ENCODE results near the gene ENTPD8.
"Not testable (repeated sequence)": the region's sequence is repeated elsewhere in the genome, so short reads cannot be mapped to it uniquely, and the experiment has no call there.

ENTPD8 gene

GRCh38 chr9:137458194-137459151, 17.3 kb upstream of the ENTPD8 start:
- DNase-seq (ENCODE audit: low spot score), result peak; percentile 42

- no peak for DNase-seq (ENCODE audit: low spot score)
Observed at GRCh38 chr9:137457406-137458193, 16.4 kb upstream of the ENTPD8 start.

- no peak for DNase-seq (ENCODE audit: low spot score)
Observed at GRCh38 chr9:137456864-137457405, 15.8 kb upstream of the ENTPD8 start.

GRCh38 chr9:137456061-137456863, 15.1 kb upstream of the ENTPD8 start:
- peak; percentile 38 for DNase-seq (ENCODE audit: low spot score)

- DNase-seq (ENCODE audit: low spot score), result no peak
Observed at GRCh38 chr9:137455359-137455991, 14.3 kb upstream of the ENTPD8 start.

- DNase-seq (ENCODE audit: low spot score), result no peak
Observed at GRCh38 chr9:137454597-137455358, 13.6 kb upstream of the ENTPD8 start.

- DNase-seq (ENCODE audit: low spot score), result no peak
Observed at GRCh38 chr9:137454145-137454596, 13.0 kb upstream of the ENTPD8 start.

- peak; percentile 50 for DNase-seq (ENCODE audit: low spot score)
Observed at GRCh38 chr9:137453643-137454081, 12.5 kb upstream of the ENTPD8 start.

- no peak for DNase-seq (ENCODE audit: low spot score)
Observed at GRCh38 chr9:137452761-137453642, 11.8 kb upstream of the ENTPD8 start.

- DNase-seq (ENCODE audit: low spot score), result no peak
Observed at GRCh38 chr9:137452006-137452760, 11.0 kb upstream of the ENTPD8 start.

GRCh38 chr9:137451264-137452005, 10.3 kb upstream of the ENTPD8 start:
- not testable (repeated sequence) for DNase-seq (ENCODE audit: low spot score)

- DNase-seq (ENCODE audit: low spot score), result not testable (repeated sequence)
Observed at GRCh38 chr9:137450539-137451222, 9.5 kb upstream of the ENTPD8 start.

GRCh38 chr9:137449931-137450538, 8.9 kb upstream of the ENTPD8 start:
- DNase-seq (ENCODE audit: low spot score), result no peak

GRCh38 chr9:137449081-137449844, 8.1 kb upstream of the ENTPD8 start:
- no peak for DNase-seq (ENCODE audit: low spot score)

- no peak for DNase-seq (ENCODE audit: low spot score)
Observed at GRCh38 chr9:137448602-137448962, 7.4 kb upstream of the ENTPD8 start.

Data from pons (tissue), 1 donor.